Glutamatergic neuron (in vitro differentiated cells): ENCODE results near the gene TMEM87B. TPM values are rescaled to one million over a fixed set of nuclear protein-coding genes. Genes with fewer than 3 reads are reported as not detected.

Experiments used
- DNase-seq: peaks from one replicate; pipeline ENCODE4 v3.0.0; 2022
- H3K27ac Mint-ChIP-seq: one replicate; pipeline ENCODE4 v1.8.0; 2020; ENCODE audit warnings: mild to moderate bottlenecking, mixed read lengths, inconsistent platforms; ENCODE audit not compliant: unreplicated experiment
- H3K27me3 Mint-ChIP-seq: one replicate; pipeline ENCODE4 v1.8.0; 2020; ENCODE audit warnings: mild to moderate bottlenecking, moderate library complexity, mixed read lengths, inconsistent platforms; ENCODE audit not compliant: unreplicated experiment
- H3K36me3 Mint-ChIP-seq: one replicate; pipeline ENCODE4 v1.8.0; 2020; ENCODE audit warnings: mild to moderate bottlenecking, mixed read lengths, inconsistent platforms; ENCODE audit not compliant: unreplicated experiment
- H3K4me1 Mint-ChIP-seq: one replicate; pipeline ENCODE4 v1.8.0; 2020; ENCODE audit warnings: mild to moderate bottlenecking, low read depth, mixed read lengths, inconsistent platforms; ENCODE audit not compliant: unreplicated experiment
- H3K4me3 Mint-ChIP-seq: one replicate; pipeline ENCODE4 v1.8.0; 2020; ENCODE audit warnings: mild to moderate bottlenecking, mixed read lengths, inconsistent platforms; ENCODE audit not compliant: unreplicated experiment
- H3K9me3 Mint-ChIP-seq: one replicate; pipeline ENCODE4 v1.8.0; 2020; ENCODE audit warnings: mild to moderate bottlenecking, moderate library complexity, mixed read lengths, inconsistent platforms; ENCODE audit not compliant: unreplicated experiment
- total RNA-seq: library from RNA; stranded (reverse); fragmentation: NEBNext Ultra II Directional; extraction: Animal tissue kit (Norgen Biotek cat#: 25700); gene quantifications from one replicate; pipeline ENCODE4 v1.2.1, GENCODE V29; 2021; ENCODE audit not compliant: unreplicated experiment
- TF ChIP-seq, protein P1 (sequence below): fragments of 200-600 bp; sonication (generic); IDR thresholded peaks from one replicate; pipeline ENCODE4 v1.5.0; 2021; ENCODE audit not compliant: partially characterized antibody, unreplicated experiment

TMEM87B gene
- total RNA-seq, 1 donor from 2014 or later = 8.6 TPM

DNA sequence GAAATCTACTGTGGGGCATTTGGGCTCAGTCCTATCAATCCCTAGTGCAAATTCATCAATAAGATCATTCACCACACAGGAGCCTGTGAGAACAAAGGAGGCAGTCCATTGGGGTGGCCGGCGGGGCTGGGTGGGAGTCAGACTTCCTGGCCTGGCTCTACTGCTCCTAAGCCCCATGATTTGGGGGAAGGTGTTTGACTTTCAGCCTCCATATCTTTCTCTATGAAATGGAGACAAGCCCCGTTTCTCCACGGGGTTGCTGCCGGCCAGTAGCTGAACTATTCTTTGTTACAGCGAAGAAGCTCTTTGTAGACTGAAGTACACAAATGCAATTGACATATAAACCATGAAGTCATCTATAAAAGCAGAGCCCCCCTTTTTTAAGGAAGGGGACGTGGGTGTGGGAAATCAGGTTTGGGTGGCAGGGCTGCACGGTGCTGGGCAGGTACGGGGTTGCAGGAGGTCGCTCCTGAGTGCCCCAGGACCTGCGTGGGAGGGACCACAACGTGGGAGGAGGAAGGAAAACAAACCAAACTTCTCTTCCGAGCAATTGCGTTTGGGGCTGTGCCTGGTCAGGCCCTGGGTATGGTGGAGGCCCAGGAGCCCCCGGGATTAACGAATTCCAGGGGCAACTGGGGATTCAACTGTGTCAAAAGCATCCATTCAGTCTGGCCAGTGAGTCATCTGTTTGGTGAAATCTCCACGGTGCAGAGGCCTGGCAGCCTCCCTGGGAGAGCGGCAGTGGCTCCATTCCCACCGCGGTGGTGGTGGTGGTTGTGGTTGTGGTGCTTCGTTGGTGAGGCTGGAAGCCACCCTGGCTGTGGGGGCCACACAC lies 101.3 kb downstream of the TMEM87B start:
- no peak for DNase-seq
- Mint-ChIP-seq H3K9me3 (no peaks in the 10 kb centered on the region), H3K27ac (peak overlapping the region; percentile 34), H3K36me3 (peaks cover 5% of the 10 kb centered on the region), H3K27me3 (peaks cover 6% of the 10 kb centered on the region), H3K4me1 (no peaks in the 10 kb centered on the region), H3K4me3 (no peak overlapping the region)
- TF ChIP-seq, protein P1, sequence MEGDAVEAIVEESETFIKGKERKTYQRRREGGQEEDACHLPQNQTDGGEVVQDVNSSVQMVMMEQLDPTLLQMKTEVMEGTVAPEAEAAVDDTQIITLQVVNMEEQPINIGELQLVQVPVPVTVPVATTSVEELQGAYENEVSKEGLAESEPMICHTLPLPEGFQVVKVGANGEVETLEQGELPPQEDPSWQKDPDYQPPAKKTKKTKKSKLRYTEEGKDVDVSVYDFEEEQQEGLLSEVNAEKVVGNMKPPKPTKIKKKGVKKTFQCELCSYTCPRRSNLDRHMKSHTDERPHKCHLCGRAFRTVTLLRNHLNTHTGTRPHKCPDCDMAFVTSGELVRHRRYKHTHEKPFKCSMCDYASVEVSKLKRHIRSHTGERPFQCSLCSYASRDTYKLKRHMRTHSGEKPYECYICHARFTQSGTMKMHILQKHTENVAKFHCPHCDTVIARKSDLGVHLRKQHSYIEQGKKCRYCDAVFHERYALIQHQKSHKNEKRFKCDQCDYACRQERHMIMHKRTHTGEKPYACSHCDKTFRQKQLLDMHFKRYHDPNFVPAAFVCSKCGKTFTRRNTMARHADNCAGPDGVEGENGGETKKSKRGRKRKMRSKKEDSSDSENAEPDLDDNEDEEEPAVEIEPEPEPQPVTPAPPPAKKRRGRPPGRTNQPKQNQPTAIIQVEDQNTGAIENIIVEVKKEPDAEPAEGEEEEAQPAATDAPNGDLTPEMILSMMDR = no peak

DNA sequence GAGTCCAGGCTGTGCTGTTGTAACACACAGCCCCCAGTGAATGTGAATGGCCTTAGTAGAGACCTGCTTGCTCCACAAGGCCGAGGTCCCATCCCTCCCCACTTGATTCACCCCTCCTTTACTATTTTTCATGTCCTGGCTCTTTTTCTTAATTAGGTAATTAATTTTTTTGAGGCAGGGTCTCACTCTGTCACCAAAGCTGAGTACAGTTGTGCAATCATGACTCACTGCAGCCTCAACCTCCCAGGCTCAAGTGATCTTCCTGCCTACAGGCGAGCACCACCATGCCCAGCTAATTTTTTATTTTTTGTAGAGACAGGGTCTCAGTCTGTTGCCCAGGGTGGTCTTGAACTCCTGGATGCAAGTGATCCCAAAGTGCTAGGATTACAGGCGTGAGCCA lies 102.4 kb downstream of the TMEM87B start:
- H3K4me3 Mint-ChIP-seq = no peak overlapping the region
- TF ChIP-seq, protein P1 = no peak
- H3K4me1 Mint-ChIP-seq = no peaks in the 10 kb centered on the region
- H3K9me3 Mint-ChIP-seq = no peaks in the 10 kb centered on the region
- peaks cover 5% of the 10 kb centered on the region for H3K36me3 Mint-ChIP-seq
- no peak for DNase-seq
- peaks cover 6% of the 10 kb centered on the region for H3K27me3 Mint-ChIP-seq
- no peak overlapping the region for H3K27ac Mint-ChIP-seq

DNA sequence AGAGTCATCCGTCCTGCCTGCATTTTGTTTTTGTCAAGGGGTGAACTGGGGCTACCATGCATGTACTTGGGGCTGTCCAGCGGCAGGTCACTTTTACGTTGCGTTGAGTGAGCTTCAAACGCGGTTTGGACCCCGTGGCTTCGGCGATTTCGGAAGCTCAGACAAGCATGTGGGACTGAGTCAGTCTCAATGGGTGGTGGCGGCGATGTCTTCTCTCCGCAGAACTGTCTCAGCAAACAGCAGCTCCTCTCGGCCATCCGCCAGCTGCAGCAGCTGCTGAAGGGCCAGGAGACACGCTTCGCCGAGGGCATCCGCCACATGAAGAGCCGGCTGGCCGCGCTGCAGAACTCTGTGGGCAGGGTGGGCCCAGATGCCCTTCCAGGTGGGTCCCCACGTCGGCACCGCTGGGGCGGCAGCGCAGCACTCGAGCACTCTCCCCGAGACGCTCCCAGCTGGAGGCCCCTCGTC lies 104.4 kb downstream of the TMEM87B start:
- TF ChIP-seq, protein P1 = no peak
- no peak overlapping the region for H3K4me3 Mint-ChIP-seq
- H3K4me1 Mint-ChIP-seq = no peaks in the 10 kb centered on the region
- peaks cover 8% of the 10 kb centered on the region for H3K27me3 Mint-ChIP-seq
- no peaks in the 10 kb centered on the region for H3K9me3 Mint-ChIP-seq
- H3K27ac Mint-ChIP-seq = no peak overlapping the region
- no peak for DNase-seq
- H3K36me3 Mint-ChIP-seq = peaks cover 5% of the 10 kb centered on the region

DNA sequence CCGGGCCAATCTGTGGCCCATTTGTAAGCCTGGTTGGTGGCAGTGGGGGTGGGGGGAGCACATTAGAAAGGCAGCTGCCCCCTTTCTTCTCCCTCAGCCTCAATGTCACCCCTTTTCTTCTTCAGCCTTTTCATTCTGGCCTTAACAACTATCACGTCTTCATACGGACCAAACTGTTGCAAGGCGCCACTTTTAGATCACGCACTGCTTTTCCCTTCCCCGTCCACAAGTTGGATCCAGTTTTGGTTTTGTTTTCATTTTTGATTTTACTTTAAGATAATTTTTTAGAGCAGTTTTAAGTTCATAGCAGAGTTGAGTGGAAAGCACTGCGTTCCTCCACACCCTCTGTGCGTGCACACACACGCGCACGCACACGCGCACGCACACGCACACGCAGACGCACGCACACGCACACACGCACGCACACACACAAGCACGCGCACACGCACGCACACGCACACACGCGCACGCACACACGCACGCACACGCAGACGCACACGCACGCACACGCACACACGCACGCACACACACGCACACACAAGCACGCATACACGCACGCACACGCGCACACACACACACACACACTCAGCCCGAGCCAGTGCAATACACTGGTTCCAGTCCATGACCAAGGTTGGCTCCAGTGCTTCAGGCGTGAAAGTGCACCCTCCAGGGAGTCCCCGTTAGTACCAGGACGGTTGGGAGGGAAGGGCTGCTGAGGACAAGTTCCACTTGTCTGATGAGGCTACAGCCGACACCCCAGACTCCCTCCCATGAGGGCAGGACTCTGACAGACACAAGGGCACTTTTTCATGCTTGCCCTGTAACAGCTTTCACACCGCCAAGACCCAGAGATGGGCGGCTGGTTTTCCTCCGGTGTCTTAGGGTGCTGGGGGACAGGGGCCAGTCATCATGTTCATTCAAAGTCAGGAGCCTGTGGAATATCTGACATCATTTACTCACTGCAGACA lies 105.5 kb downstream of the TMEM87B start:
- no peak for DNase-seq
- TF ChIP-seq, protein P1 = no peak
- peaks cover 5% of the 10 kb centered on the region for H3K36me3 Mint-ChIP-seq
- H3K4me1 Mint-ChIP-seq = no peaks in the 10 kb centered on the region
- peaks cover 9% of the 10 kb centered on the region for H3K27me3 Mint-ChIP-seq
- no peak overlapping the region for H3K27ac Mint-ChIP-seq
- H3K4me3 Mint-ChIP-seq = no peak overlapping the region
- no peaks in the 10 kb centered on the region for H3K9me3 Mint-ChIP-seq
